Activated naive CD4-positive, alpha-beta T cell treated with anti-CD3 and anti-CD28 coated beads, Interleukin-2, amount 50 U/mL, for 24 hours (primary cell): ENCODE results near the gene SESN1.
A peak's percentile ranks its signal among the peaks of the same experiment; 100 is the strongest.

Source experiments
- H3K27ac Mint-ChIP-seq: one replicate; pipeline ENCODE4 v1.8.0; 2021; ENCODE audit warnings: mild to moderate bottlenecking, mixed read lengths
- H3K27me3 Mint-ChIP-seq: one replicate; pipeline ENCODE4 v1.8.0; 2021; ENCODE audit warnings: mixed read lengths
- H3K36me3 Mint-ChIP-seq: one replicate; pipeline ENCODE4 v1.8.0; 2021; ENCODE audit warnings: mixed read lengths
- H3K4me1 Mint-ChIP-seq: one replicate; pipeline ENCODE4 v1.8.0; 2021; ENCODE audit warnings: mixed read lengths
- H3K4me3 Mint-ChIP-seq: one replicate; pipeline ENCODE4 v1.8.0; 2021; ENCODE audit warnings: mild to moderate bottlenecking, mixed read lengths
- H3K9me3 Mint-ChIP-seq: one replicate; pipeline ENCODE4 v1.8.0; 2021; ENCODE audit warnings: mixed read lengths

SESN1 gene

GRCh38 chr6:108941859-108942258 lies 152.8 kb downstream of the SESN1 start:
- Mint-ChIP-seq H3K9me3 (peaks cover 5% of the 10 kb centered on the region), H3K27me3 (no peaks in the 10 kb centered on the region), H3K4me1 (peaks cover 58% of the 10 kb centered on the region), H3K27ac (no peak overlapping the region), H3K36me3 (peaks cover 5% of the 10 kb centered on the region), H3K4me3 (peak overlapping the region; percentile 4)

- Mint-ChIP-seq H3K27ac (peak overlapping the region; percentile 13), H3K4me3 (no peak overlapping the region), H3K36me3 (peaks cover 5% of the 10 kb centered on the region), H3K9me3 (peaks cover 5% of the 10 kb centered on the region), H3K4me1 (peaks cover 58% of the 10 kb centered on the region), H3K27me3 (no peaks in the 10 kb centered on the region)
Measured at GRCh38 chr6:108941281-108941680, 153.4 kb downstream of the SESN1 start.

- Mint-ChIP-seq H3K4me1 (peaks cover 58% of the 10 kb centered on the region), H3K36me3 (peaks cover 5% of the 10 kb centered on the region), H3K27me3 (no peaks in the 10 kb centered on the region), H3K4me3 (no peak overlapping the region), H3K9me3 (peaks cover 5% of the 10 kb centered on the region), H3K27ac (no peak overlapping the region)
Measured at GRCh38 chr6:108940741-108941140, 153.9 kb downstream of the SESN1 start.

GRCh38 chr6:108937170-108937569 lies 157.5 kb downstream of the SESN1 start:
- no peaks in the 10 kb centered on the region for H3K27me3 Mint-ChIP-seq
- H3K27ac Mint-ChIP-seq = no peak overlapping the region
- H3K4me1 Mint-ChIP-seq = peaks cover 30% of the 10 kb centered on the region
- H3K36me3 Mint-ChIP-seq = peaks cover 8% of the 10 kb centered on the region
- no peak overlapping the region for H3K4me3 Mint-ChIP-seq
- peaks cover 5% of the 10 kb centered on the region for H3K9me3 Mint-ChIP-seq
